GM10266 (cell line): Measurements from ENCODE around the gene MEG3.

ENCODE experiments used
- DNase-seq: peaks from one replicate; pipeline ENCODE4 v3.0.0; 2012; ENCODE audit errors: extremely low spot score
- CTCF ChIP-seq: IDR thresholded peaks from 2 replicates; pipeline ENCODE4 v1.5.1; 2012; ENCODE audit warnings: mild to moderate bottlenecking, low read depth; ENCODE audit not compliant: control insufficient read depth, insufficient read depth; ENCODE audit errors: missing control alignments

The MEG3 gene

GRCh38 chr14:100909439-100909838 is 83.5 kb downstream of the MEG3 start:
- DNase-seq, result no peak
- TF ChIP-seq CTCF, result no peak
